ENCODE data around the gene PGM2L1.
"Not testable (repeated sequence)": the region's sequence is repeated elsewhere in the genome, so short reads cannot be mapped to it uniquely, and the experiment has no call there.

PGM2L1 gene

GRCh38 chr11:74397501-74398243 is 561 bp downstream of the PGM2L1 start:
- peak; percentile 21 for DNase-seq

GRCh38 chr11:74392256-74392655 is 6.0 kb downstream of the PGM2L1 start:
- no peak for DNase-seq

- no peak for DNase-seq
These were observed 7.0 kb downstream of the PGM2L1 start for GRCh38 chr11:74391193-74391592.

GRCh38 chr11:74390697-74391096 is 7.5 kb downstream of the PGM2L1 start:
- DNase-seq, result no peak

- DNase-seq, result peak; percentile 61
These were observed 9.4 kb downstream of the PGM2L1 start for GRCh38 chr11:74388678-74389327.

- DNase-seq, result no peak
These were observed 13.6 kb downstream of the PGM2L1 start for GRCh38 chr11:74384641-74385040.

GRCh38 chr11:74380746-74381439 is 17.3 kb downstream of the PGM2L1 start:
- DNase-seq, result peak; percentile 51

GRCh38 chr11:74377689-74378088 is 20.5 kb downstream of the PGM2L1 start:
- DNase-seq, result no peak

- no peak for DNase-seq
These were observed 24.9 kb downstream of the PGM2L1 start for GRCh38 chr11:74373382-74373781.

GRCh38 chr11:74371269-74372052 is 26.8 kb downstream of the PGM2L1 start:
- peak; percentile 24 for DNase-seq

GRCh38 chr11:74370123-74370522 is 28.1 kb downstream of the PGM2L1 start:
- no peak for DNase-seq

GRCh38 chr11:74367881-74368280 is 30.4 kb downstream of the PGM2L1 start:
- no peak for DNase-seq

- no peak for DNase-seq
These were observed 31.7 kb downstream of the PGM2L1 start for GRCh38 chr11:74366576-74366975.

GRCh38 chr11:74365805-74366204 is 32.4 kb downstream of the PGM2L1 start:
- DNase-seq, result not testable (repeated sequence)

GRCh38 chr11:74357449-74357848 is 40.8 kb downstream of the PGM2L1 start:
- DNase-seq, result no peak

- no peak for DNase-seq
These were observed 42.6 kb downstream of the PGM2L1 start for GRCh38 chr11:74355626-74356025.

GRCh38 chr11:74354036-74354435 is 44.2 kb downstream of the PGM2L1 start:
- no peak for DNase-seq

GRCh38 chr11:74347381-74347780 is 50.9 kb downstream of the PGM2L1 start:
- DNase-seq, result no peak

GRCh38 chr11:74345420-74345819 is 52.8 kb downstream of the PGM2L1 start:
- DNase-seq, result no peak

- no peak for DNase-seq
These were observed 56.3 kb downstream of the PGM2L1 start for GRCh38 chr11:74341921-74342320.

- no peak for DNase-seq
These were observed 58.6 kb downstream of the PGM2L1 start for GRCh38 chr11:74339619-74340018.

- DNase-seq, result no peak
These were observed 59.3 kb downstream of the PGM2L1 start for GRCh38 chr11:74338963-74339362.

GRCh38 chr11:74333193-74333592 is 65.0 kb downstream of the PGM2L1 start:
- no peak for DNase-seq
